ENCODE results near the gene CFAP77.

Gene CFAP77

GRCh38 chr9:132486706-132487350 is 76.8 kb downstream of the CFAP77 start (continued):
- TF ChIP-seq TSHZ2 (CRISPR knock-in tag; IDR thresholded peaks at IDR 0.05) (no peak), ZNF8 (CRISPR knock-in tag; IDR thresholded peaks at IDR 0.05) (no peak), ZNF565 (CRISPR knock-in tag; conservative IDR thresholded peaks at IDR 0.05; ENCODE audit: low read depth) (no peak), ZNF70 (CRISPR knock-in tag; IDR thresholded peaks at IDR 0.05) (no peak), GLIS3 (CRISPR knock-in tag; IDR thresholded peaks at IDR 0.05) (no peak), TOX (CRISPR knock-in tag; IDR thresholded peaks at IDR 0.05; ENCODE audit: borderline replicate concordance) (no peak)

GRCh38 chr9:132487351-132487791 is 77.4 kb downstream of the CFAP77 start:
- TF ChIP-seq ESRRG (CRISPR knock-in tag; IDR thresholded peaks at IDR 0.05) (no peak), CSDC2 (CRISPR knock-in tag; IDR thresholded peaks at IDR 0.05) (no peak), ZNF565 (CRISPR knock-in tag; conservative IDR thresholded peaks at IDR 0.05; ENCODE audit: low read depth) (no peak), ZNF8 (CRISPR knock-in tag; IDR thresholded peaks at IDR 0.05) (no peak)
- no peak for ATAC-seq

- no peak for ATAC-seq
- TF ChIP-seq GLIS3 (CRISPR knock-in tag; IDR thresholded peaks at IDR 0.05), result no peak
- TF ChIP-seq ZNF8 (CRISPR knock-in tag; IDR thresholded peaks at IDR 0.05), result no peak
- TF ChIP-seq ZFP3 (CRISPR knock-in tag; IDR thresholded peaks at IDR 0.05), result no peak
- TF ChIP-seq ISL1 (CRISPR knock-in tag; IDR thresholded peaks at IDR 0.05), result no peak
- TF ChIP-seq POU6F1 (CRISPR knock-in tag; IDR thresholded peaks at IDR 0.05; ENCODE audit: borderline replicate concordance, low read depth), result no peak
- no peak for TF ChIP-seq CSRNP3 (CRISPR knock-in tag; IDR thresholded peaks at IDR 0.05)
- no peak for TF ChIP-seq OSR1 (CRISPR knock-in tag; IDR thresholded peaks at IDR 0.05)
- no peak for TF ChIP-seq CREB5 (CRISPR knock-in tag; IDR thresholded peaks at IDR 0.05; ENCODE audit: low read depth)
- TF ChIP-seq ZNF565 (CRISPR knock-in tag; conservative IDR thresholded peaks at IDR 0.05; ENCODE audit: low read depth), result no peak
- TF ChIP-seq TOX (CRISPR knock-in tag; IDR thresholded peaks at IDR 0.05; ENCODE audit: borderline replicate concordance), result no peak
- no peak for TF ChIP-seq ZC3H10 (CRISPR knock-in tag; IDR thresholded peaks at IDR 0.05)
- no peak for TF ChIP-seq ARNTL (CRISPR knock-in tag; IDR thresholded peaks at IDR 0.05; ENCODE audit: borderline replicate concordance, low read depth)
- TF ChIP-seq ZNF70 (CRISPR knock-in tag; IDR thresholded peaks at IDR 0.05), result no peak
These were observed 78.0 kb downstream of the CFAP77 start for GRCh38 chr9:132487980-132488535.

- no peak for TF ChIP-seq ZFP3 (CRISPR knock-in tag; IDR thresholded peaks at IDR 0.05)
- ATAC-seq, result no peak
These were observed 78.6 kb downstream of the CFAP77 start for GRCh38 chr9:132488626-132489025.

- ATAC-seq, result no peak
- TF ChIP-seq POU6F1 (CRISPR knock-in tag; IDR thresholded peaks at IDR 0.05; ENCODE audit: borderline replicate concordance, low read depth) (no peak), CREB5 (CRISPR knock-in tag; IDR thresholded peaks at IDR 0.05; ENCODE audit: low read depth) (no peak), GLIS3 (CRISPR knock-in tag; IDR thresholded peaks at IDR 0.05) (no peak), CSRNP3 (CRISPR knock-in tag; IDR thresholded peaks at IDR 0.05) (no peak), ZC3H10 (CRISPR knock-in tag; IDR thresholded peaks at IDR 0.05) (no peak), PATZ1 (CRISPR knock-in tag; IDR thresholded peaks at IDR 0.05; ENCODE audit: borderline replicate concordance) (no peak)
These were observed 79.5 kb downstream of the CFAP77 start for GRCh38 chr9:132489536-132489935.

Data from SK-N-SH treated with all-trans-retinoic acid at 6 μM for 48 hours (cell line).